Mesenchymal stem cell (in vitro differentiated cells and primary cell): ENCODE results near the gene TMED10.

Experiments
- DNase-seq: peaks from one replicate; pipeline ENCODE4 v3.0.0-alpha.2; 2013
- H2AFZ ChIP-seq: one replicate; pipeline ENCODE4 v1.6.1; 2013; ENCODE audit warnings: low read depth, mild to moderate bottlenecking, control low read depth, inconsistent platforms, low read length, moderate library complexity
- H2AK5ac ChIP-seq: 2 replicates; pipeline ENCODE4 v1.6.1; 2013; ENCODE audit warnings: low read length, moderate library complexity, mild to moderate bottlenecking, inconsistent platforms; ENCODE audit not compliant: severe bottlenecking
- H2BK120ac ChIP-seq: one replicate; pipeline ENCODE4 v1.6.1; 2013; ENCODE audit warnings: low read depth, mild to moderate bottlenecking, inconsistent platforms, low read length, moderate library complexity
- H2BK12ac ChIP-seq, 2 experiments: one replicate each; pipeline ENCODE4 v1.6.1; 2013; ENCODE audit warnings: inconsistent platforms in 2 of 2, low read length in 2 of 2, mild to moderate bottlenecking in 2 of 2, moderate library complexity in 2 of 2, control low read depth in 1 of 2
- H2BK15ac ChIP-seq: one replicate; pipeline ENCODE4 v1.6.1; 2013; ENCODE audit warnings: mild to moderate bottlenecking, low read depth, inconsistent platforms; ENCODE audit not compliant: poor library complexity, severe bottlenecking
- H2BK5ac ChIP-seq: 2 replicates; pipeline ENCODE4 v1.6.1; 2013; ENCODE audit warnings: low read depth, mild to moderate bottlenecking, low read length, control low read depth, inconsistent platforms; ENCODE audit not compliant: poor library complexity, severe bottlenecking
- H3K14ac ChIP-seq, 2 experiments: one replicate each; pipeline ENCODE4 v1.6.1; 2013; ENCODE audit warnings: inconsistent platforms in 2 of 2, low read length in 2 of 2, control low read depth in 1 of 2, mild to moderate bottlenecking in 1 of 2, moderate library complexity in 1 of 2
- H3K18ac ChIP-seq, 2 experiments: one replicate each; pipeline ENCODE4 v1.6.1; 2013; ENCODE audit warnings: inconsistent platforms in 2 of 2, low read length in 2 of 2, control low read depth in 1 of 2, low read depth in 1 of 2, mild to moderate bottlenecking in 1 of 2
- H3K23ac ChIP-seq, 2 experiments: one replicate each; pipeline ENCODE4 v1.6.1; 2013; ENCODE audit warnings: inconsistent platforms in 2 of 2, low read length in 2 of 2, mild to moderate bottlenecking in 2 of 2, moderate library complexity in 2 of 2, control low read depth in 1 of 2
- H3K27ac ChIP-seq: 2 replicates; pipeline ENCODE4 v1.5.1; 2013; ENCODE audit warnings: mild to moderate bottlenecking, moderate library complexity, low read length, control low read depth, inconsistent platforms; ENCODE audit not compliant: poor library complexity, severe bottlenecking
- H3K27me3 ChIP-seq, 2 experiments: 2 replicates each; pipeline versions ENCODE4 v1.6.1 to v1.7.0; 2013; ENCODE audit warnings: low read length in 2 of 2, mild to moderate bottlenecking in 2 of 2, moderate library complexity in 2 of 2, control low read depth in 1 of 2, inconsistent platforms in 1 of 2; ENCODE audit not compliant: control insufficient read depth in 1 of 2, insufficient read depth in 1 of 2
- H3K36me3 ChIP-seq, 2 experiments: 2 replicates each; pipeline versions ENCODE4 v1.6.1 to v1.7.0; 2013; ENCODE audit warnings: low read length in 2 of 2, control low read depth in 1 of 2, inconsistent platforms in 1 of 2, low read depth in 1 of 2, mild to moderate bottlenecking in 1 of 2; ENCODE audit not compliant: insufficient read depth in 2 of 2, control insufficient read depth in 1 of 2
- H3K4ac ChIP-seq, 2 experiments: one replicate each; pipeline ENCODE4 v1.6.1; 2013; ENCODE audit warnings: inconsistent platforms in 2 of 2, low read length in 2 of 2, mild to moderate bottlenecking in 2 of 2, moderate library complexity in 2 of 2, control low read depth in 1 of 2, low read depth in 1 of 2
- H3K4me1 ChIP-seq: 2 replicates; pipeline ENCODE4 v1.6.1; 2013; ENCODE audit warnings: low read depth, low read length, control low read depth; ENCODE audit not compliant: control insufficient read depth, insufficient read depth
- H3K4me2 ChIP-seq: 2 replicates; pipeline ENCODE4 v1.6.1; 2013; ENCODE audit warnings: low read length, mild to moderate bottlenecking, inconsistent platforms; ENCODE audit not compliant: poor library complexity, severe bottlenecking
- H3K4me3 ChIP-seq, 2 experiments: 2 replicates each; pipeline versions ENCODE4 v1.5.1 to v1.7.0; 2013; ENCODE audit warnings: low read length in 2 of 2, mild to moderate bottlenecking in 2 of 2, control low read depth in 1 of 2, low read depth in 1 of 2; ENCODE audit not compliant: insufficient read depth in 1 of 2
- H3K79me1 ChIP-seq: replicated peaks from 2 replicates; pipeline ENCODE4 v1.6.1; 2013; ENCODE audit warnings: mild to moderate bottlenecking, control low read depth, low read length, inconsistent platforms; ENCODE audit not compliant: poor library complexity, severe bottlenecking
- H3K9ac ChIP-seq: 2 replicates; pipeline ENCODE4 v1.7.0; 2013; ENCODE audit warnings: mild to moderate bottlenecking, low read length, moderate library complexity
- H3K9me3 ChIP-seq: 2 replicates; pipeline ENCODE4 v1.7.0; 2013; ENCODE audit warnings: mild to moderate bottlenecking, low read length; ENCODE audit not compliant: control insufficient read depth
- H4K8ac ChIP-seq: one replicate; pipeline ENCODE4 v1.6.1; 2013; ENCODE audit warnings: inconsistent platforms, mild to moderate bottlenecking, low read length, moderate library complexity
- H4K91ac ChIP-seq: one replicate; pipeline ENCODE4 v1.6.1; 2013; ENCODE audit warnings: mild to moderate bottlenecking, low read length, inconsistent platforms
- WGBS: methylation state at CpG from one replicate; pipeline ENCODE4 v1.1.7; 2013; ENCODE audit warnings: mixed read lengths; 5-methylcytosine and 5-hydroxymethylcytosine counted together

Gene TMED10

GRCh38 chr14:75164809-75165208 is 11.6 kb downstream of the TMED10 start:
- Histone ChIP-seq H3K9me3 (no peaks in the 10 kb centered on the region), H4K8ac (no peak overlapping the region), H3K4me3 (no peak overlapping the region), H2BK15ac (no peak overlapping the region), H3K14ac (no peak overlapping the region), H2BK5ac (no peak overlapping the region), H2AFZ (no peak overlapping the region), H2BK12ac (no peak overlapping the region), H3K18ac (no peak overlapping the region), H3K36me3 (peaks cover 0 to 9% of the 10 kb centered on the region in 2 experiments), H3K27ac (no peak overlapping the region), H3K4me2 (no peak overlapping the region), H3K4ac (no peak overlapping the region), H4K91ac (no peak overlapping the region), H3K79me1 (peaks cover 9% of the 10 kb centered on the region), H3K27me3 (no peaks in the 10 kb centered on the region), H3K9ac (no peak overlapping the region), H2BK120ac (no peak overlapping the region), H3K23ac (no peak overlapping the region), H3K4me1 (no peaks in the 10 kb centered on the region), H2AK5ac (no peak overlapping the region)
- no CpG with 5 or more reads among the region's 1 CpG for WGBS
- DNase-seq: no peak

- Histone ChIP-seq H4K8ac (no peak overlapping the region), H3K79me1 (peaks cover 6% of the 10 kb centered on the region), H2BK15ac (no peak overlapping the region), H4K91ac (no peak overlapping the region), H2AK5ac (no peak overlapping the region), H3K27me3 (no peaks in the 10 kb centered on the region), H3K4me3 (no peak overlapping the region), H2BK120ac (no peak overlapping the region), H2AFZ (no peak overlapping the region), H2BK12ac (no peak overlapping the region), H3K27ac (no peak overlapping the region), H2BK5ac (no peak overlapping the region), H3K18ac (no peak overlapping the region), H3K9me3 (no peaks in the 10 kb centered on the region), H3K23ac (no peak overlapping the region), H3K9ac (no peak overlapping the region), H3K4ac (no peak overlapping the region), H3K4me2 (no peak overlapping the region), H3K36me3 (peaks cover 0 to 9% of the 10 kb centered on the region in 2 experiments), H3K4me1 (no peaks in the 10 kb centered on the region), H3K14ac (no peak overlapping the region)
- no peak for DNase-seq
- 100% methylated on average over 1 of the region's 2 CpGs for WGBS
Observed at GRCh38 chr14:75163677-75164076, 12.7 kb downstream of the TMED10 start.

GRCh38 chr14:75162631-75163030 is 13.8 kb downstream of the TMED10 start:
- H2BK12ac ChIP-seq: no peak overlapping the region
- H3K4me1 ChIP-seq: no peaks in the 10 kb centered on the region
- no peaks in the 10 kb centered on the region for H3K27me3 ChIP-seq
- H2BK5ac ChIP-seq: no peak overlapping the region
- H3K4me3 ChIP-seq: no peak overlapping the region
- WGBS: 100% methylated on average over 2 of the region's 3 CpGs
- no peak overlapping the region for H3K18ac ChIP-seq
- no peak for DNase-seq
- H3K23ac ChIP-seq: no peak overlapping the region
- no peaks in the 10 kb centered on the region for H3K9me3 ChIP-seq
- no peak overlapping the region for H2BK15ac ChIP-seq
- no peak overlapping the region for H3K9ac ChIP-seq
- H2AK5ac ChIP-seq: no peak overlapping the region
- H2BK120ac ChIP-seq: no peak overlapping the region
- H4K8ac ChIP-seq: no peak overlapping the region
- H4K91ac ChIP-seq: no peak overlapping the region
- H3K36me3 ChIP-seq: peaks cover 0 to 9% of the 10 kb centered on the region in 2 experiments
- no peak overlapping the region for H3K4ac ChIP-seq
- no peak overlapping the region for H3K27ac ChIP-seq
- H3K79me1 ChIP-seq: peaks cover 6% of the 10 kb centered on the region
- no peak overlapping the region for H2AFZ ChIP-seq
- H3K4me2 ChIP-seq: no peak overlapping the region
- no peak overlapping the region for H3K14ac ChIP-seq

GRCh38 chr14:75158843-75159614 is 17.4 kb downstream of the TMED10 start:
- Histone ChIP-seq H3K79me1 (peaks cover 10% of the 10 kb centered on the region), H2AK5ac (no peak overlapping the region), H2BK15ac (no peak overlapping the region), H2BK120ac (no peak overlapping the region), H2BK12ac (no peak overlapping the region), H3K36me3 (peaks cover 3 to 9% of the 10 kb centered on the region in 2 experiments), H3K9me3 (no peaks in the 10 kb centered on the region), H3K9ac (no peak overlapping the region), H3K4me1 (no peaks in the 10 kb centered on the region), H3K4me2 (no peak overlapping the region), H3K18ac (no peak overlapping the region), H3K27ac (no peak overlapping the region), H3K14ac (no peak overlapping the region), H2AFZ (no peak overlapping the region), H3K4ac (no peak overlapping the region), H3K27me3 (no peaks in the 10 kb centered on the region), H4K8ac (no peak overlapping the region), H3K23ac (no peak overlapping the region), H3K4me3 (no peak overlapping the region), H4K91ac (no peak overlapping the region), H2BK5ac (no peak overlapping the region)
- no peak for DNase-seq
- WGBS: 100% methylated on average over 3 of the region's 6 CpGs
